HTR-8/SVneo (cell line): ENCODE measurements around the gene COG3.
A peak's percentile ranks its signal among the peaks of the same experiment; 100 is the strongest.

Experiments
- DNase-seq: peaks from one replicate; pipeline ENCODE4 v3.0.0; 2011; ENCODE audit warnings: low spot score, mixed read lengths; ENCODE audit not compliant: insufficient read length
- FAIRE-seq: peaks from 2 replicates; lab custom pipeline; 2011; peaks lifted over from hg19 to GRCh38; lab: Jason Lieb, UNC

Gene COG3

DNA sequence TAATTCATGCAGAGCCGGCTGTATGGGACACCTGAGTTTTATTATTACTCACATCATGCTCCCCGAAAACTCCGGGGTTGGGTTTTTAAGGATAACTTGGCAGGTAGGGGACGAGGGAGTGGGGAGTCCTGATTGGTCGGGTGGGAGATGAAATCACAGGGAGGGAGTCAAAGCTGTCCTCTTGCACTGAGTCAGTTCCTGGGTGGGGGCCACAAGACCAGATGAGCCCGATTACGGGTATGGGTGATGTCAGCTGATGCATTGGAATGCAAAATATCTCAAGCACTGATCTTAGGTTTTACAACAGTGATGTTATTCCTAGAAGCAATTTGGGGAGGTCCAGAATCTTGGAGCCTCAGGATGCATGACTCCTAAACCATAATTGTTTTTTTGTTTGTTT is 18.6 kb upstream of the COG3 start:
- no peak for FAIRE-seq

DNA sequence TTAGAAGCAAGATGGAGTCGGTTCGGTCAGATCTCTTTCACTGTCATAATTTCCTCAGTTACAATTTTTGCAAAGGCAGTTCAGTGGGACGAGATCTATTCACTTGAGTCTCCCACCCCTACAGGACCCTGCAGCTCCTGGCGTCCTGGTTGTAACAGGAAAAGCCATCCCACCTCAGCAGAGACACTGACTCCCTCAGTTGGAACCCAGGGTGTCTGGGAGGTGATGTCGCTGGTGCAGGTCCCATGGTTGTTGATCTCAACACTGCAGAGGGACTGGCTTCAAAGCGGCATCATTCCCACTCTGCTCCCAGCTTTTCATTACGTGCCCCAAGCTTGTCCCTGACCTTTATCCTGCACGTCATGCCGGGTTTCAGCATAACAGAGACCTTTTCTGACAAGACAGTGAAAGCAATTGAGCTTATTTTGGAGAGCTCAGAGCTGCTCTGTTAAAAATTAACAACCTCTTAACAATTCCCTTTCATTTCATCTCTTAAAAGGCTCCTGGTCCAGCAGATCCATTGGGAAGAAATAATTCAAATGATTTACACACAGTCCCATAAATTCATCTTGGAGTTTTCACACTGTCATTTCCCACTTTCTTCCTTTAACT is 17.6 kb upstream of the COG3 start:
- FAIRE-seq, result no peak
- DNase-seq, result no peak

More for the DNA sequence above, 18.6 kb upstream of the COG3 start:
- DNase-seq, result peak; percentile 13

- DNase-seq (no peak), FAIRE-seq (no peak)
Observed at GRCh38 chr13:45448965-45449559, 15.7 kb upstream of the COG3 start.

GRCh38 chr13:45451282-45451681 is 13.5 kb upstream of the COG3 start:
- DNase-seq, result no peak
- no peak for FAIRE-seq

DNA sequence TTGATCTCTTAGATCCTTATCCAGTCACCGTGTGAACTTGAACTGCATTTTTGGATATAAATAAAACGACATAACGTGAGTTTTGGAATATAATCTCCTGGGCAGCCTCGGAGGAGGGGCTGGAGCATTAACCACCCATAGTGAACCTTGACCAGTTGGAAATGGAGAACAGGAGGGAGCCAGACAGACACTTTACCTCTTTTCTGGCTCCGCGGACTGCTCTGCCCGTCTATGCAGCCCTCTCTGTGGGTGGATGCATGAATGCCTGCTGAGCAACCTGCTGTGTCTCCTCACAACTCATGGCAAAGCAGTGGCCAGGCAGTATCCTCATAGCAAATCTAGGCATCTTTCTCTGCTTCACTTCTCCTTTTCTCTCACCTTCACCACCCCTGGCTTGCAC is 10.5 kb upstream of the COG3 start:
- no peak for FAIRE-seq
- DNase-seq, result no peak

DNA sequence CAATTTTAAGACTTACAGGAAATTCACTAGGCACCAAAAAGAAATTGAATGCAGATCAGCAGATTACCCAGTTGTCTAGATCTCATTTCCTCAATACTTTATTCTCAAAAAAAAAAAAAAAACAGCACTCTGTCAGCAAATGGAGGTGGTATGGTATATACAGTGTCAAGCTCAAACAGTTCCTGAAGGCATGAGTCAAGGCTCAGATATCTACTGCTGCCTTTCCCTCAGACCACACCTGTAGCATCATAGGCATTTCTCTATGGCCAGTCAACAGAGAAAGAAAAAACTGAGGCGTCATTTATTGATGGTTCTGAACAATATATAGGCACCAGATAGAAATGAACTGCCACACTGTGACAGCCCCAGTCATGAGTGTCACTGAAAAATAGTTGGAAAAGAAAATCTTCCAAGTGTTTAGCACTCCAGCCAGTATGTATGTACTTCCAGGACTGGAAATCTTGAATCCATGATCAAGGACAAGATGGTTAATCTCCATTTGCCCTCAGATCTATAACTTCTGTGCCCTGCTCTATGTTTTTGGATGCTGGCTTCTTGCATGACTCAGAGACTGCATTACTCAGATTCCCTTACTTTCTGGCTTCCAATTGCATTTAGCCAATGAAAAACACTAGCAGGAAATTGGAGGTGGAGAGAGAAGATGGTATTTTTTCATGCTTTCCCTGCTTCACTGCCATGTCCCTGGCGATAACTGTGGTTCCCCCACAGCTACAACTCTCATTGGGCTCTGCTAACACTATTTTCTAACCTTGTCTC is 8.4 kb upstream of the COG3 start:
- FAIRE-seq, result no peak
- no peak for DNase-seq

DNA sequence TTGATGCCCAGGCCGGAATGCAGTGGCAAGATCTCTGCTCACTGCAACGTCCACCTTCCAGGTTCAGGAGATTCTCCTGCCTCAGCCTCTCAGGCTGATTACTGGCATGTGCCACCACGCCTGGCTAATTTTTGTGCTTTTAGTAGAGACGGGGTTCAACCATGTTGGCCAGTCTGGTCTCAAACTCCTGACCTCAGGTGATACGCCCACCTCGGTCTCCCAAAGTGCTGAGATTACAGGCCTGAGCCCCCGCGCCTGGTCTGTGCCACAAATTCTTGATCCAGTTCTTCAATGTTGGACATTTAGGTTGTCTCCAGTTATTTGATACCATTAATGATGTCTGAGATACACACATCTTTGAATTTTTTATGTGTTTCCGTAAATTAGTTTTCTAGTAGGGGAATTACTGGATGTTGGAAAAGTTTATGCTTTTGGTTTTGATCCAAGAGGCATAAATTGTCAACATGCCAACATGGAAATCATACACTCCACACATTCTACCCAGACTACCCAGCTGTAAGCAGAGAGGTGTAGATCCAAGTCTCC is 525 bp upstream of the COG3 start:
- DNase-seq, result no peak
- no peak for FAIRE-seq

- DNase-seq (no peak), FAIRE-seq (no peak)
Observed at GRCh38 chr13:45466359-45466758, 1.6 kb downstream of the COG3 start.

DNA sequence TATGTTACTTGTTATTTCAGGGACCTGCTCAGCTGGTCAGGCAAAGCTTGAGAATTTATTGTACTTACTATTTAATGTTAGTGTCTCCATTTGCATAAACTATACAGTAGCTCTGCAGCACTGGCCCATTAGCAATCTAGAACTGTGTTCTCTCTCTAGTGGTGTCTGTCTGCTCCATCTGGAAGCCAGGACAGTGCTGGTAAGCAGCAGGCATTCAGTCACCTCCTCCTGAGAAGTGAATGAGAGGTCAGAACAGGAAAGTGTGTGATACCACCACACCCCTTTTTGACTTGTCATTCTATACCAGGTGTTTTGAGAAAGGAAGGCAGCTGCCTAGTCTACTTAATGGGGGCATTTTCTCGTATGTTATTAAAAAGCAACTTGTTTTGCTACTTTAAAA is 3.9 kb downstream of the COG3 start:
- no peak for FAIRE-seq
- no peak for DNase-seq

DNA sequence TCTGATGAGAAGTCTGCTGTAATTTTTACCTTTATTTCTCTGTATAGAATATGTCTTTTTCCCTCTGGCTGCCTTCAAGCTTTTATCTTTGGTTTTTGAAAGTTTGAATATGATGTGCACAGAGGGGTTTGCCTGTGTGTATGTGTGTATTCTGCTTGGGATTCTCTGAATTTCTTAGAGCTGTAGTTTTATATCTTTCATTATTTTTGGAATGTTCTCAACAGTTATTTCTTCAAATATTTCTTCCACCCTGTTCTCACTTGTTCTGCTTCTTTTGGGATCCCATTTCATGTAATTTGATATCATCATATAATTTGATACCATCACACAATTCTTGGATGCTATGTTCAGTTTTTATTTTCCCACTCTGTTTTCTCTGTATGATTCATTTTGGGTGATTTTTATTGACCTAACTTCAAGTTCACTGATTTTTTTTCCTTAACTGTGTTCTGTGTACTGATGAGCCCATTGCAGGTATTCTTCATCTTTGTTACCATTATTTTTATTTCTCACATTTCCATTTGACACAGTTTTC is 7.5 kb downstream of the COG3 start:
- FAIRE-seq (no peak), DNase-seq (no peak)

DNA sequence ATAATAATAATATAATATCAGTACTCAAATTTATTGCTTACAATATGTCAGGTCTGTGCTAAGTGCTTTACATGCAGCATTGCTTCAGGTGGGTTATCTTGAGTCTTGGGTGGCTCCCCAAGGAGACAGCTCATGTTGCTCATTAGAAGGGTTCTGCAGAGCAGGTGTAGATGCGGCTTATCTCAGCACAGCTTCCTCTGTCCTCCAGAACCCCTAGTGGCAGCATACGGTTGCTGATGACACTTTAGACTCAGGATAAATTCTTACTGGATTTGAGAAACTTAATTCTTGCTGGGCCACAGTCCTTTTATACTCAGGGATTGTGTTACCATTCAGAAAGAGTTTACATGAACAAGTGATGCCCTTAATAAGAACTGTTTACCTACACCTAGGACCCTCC is 8.9 kb downstream of the COG3 start:
- DNase-seq (no peak), FAIRE-seq (no peak)

DNA sequence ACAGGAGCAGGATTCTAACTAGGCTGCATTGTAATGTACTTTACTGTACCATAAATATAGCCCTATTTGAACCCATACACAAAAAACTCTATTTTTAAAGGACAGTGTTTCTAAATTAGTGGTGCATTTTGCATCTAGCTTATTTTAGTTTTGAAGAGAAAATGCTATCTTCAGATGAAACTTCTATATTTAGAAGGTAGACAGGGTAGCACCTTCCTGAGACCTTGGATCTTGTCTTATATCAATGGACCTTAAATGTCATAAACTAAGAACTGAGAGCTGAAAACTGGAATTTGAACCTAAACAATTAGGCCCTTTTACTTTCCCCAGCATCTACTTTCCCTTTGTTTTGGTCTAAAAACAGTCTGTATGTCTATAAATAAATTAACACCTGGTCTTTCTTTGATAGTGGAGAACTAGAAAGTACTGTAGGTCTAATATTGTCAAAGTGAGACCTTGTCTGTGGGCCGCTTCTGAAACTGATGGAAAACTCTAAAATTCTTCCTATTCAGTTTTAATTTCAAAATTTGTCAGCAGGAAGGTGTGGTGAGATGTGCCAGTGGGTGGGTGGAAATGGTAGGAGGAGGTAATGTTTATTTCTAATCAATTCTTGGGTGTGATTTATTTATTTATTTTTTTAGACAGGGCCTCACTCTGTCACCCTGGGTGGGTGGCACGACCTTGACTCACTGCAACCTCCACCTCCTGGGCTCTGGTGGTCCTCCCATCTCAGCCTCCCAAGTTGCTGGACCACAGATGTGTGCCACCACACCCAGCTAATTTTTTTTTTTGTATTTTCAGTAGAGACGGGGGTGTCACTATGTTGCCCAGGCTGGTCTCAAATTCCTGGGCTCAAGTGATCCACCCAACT is 10.1 kb downstream of the COG3 start:
- no peak for DNase-seq
- FAIRE-seq, result no peak

GRCh38 chr13:45479661-45480060 is 14.9 kb downstream of the COG3 start:
- DNase-seq (no peak), FAIRE-seq (no peak)

DNA sequence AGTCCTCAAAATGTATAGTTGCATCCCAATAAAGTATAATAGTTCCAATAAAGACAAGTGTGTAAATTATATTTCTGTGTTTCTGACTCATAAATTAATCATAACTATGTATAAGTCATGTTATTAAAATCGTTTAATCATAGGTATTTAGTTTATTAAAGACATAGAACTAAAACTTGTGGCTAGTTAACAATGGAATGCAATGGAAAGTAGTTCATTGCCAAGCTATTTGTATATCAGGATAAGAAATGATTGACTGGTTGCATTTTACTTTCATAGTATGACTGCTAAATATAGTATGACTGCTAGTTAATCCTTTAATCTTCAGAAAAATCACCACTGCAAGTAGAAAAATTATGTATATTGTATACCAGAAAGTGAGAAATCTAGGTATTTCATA is 16.9 kb downstream of the COG3 start:
- FAIRE-seq, result no peak
- DNase-seq, result no peak

- FAIRE-seq, result no peak
- DNase-seq, result peak; percentile 19
Observed at GRCh38 chr13:45482571-45483173, 17.9 kb downstream of the COG3 start.

- FAIRE-seq, result no peak
- no peak for DNase-seq
Observed at GRCh38 chr13:45487604-45488003, 22.9 kb downstream of the COG3 start.

DNA sequence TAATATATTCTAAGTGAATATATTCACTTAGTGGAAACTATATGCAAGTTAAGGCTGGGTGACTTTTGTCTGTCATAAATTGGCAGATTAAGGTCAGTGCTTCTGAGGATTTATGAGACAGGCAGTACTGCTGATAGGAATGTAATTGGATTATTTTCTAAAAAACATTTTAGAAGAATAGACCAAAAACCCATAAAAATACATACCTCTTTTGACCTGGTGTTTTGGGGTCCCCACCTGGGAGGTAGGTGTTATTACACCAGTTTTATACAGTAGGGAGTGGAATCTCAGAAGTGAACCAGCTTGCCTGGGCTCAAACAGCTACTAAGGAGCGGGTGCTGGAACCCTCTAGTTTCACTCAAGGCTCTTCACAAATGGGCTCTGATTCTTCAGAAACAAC is 25.3 kb downstream of the COG3 start:
- DNase-seq, result no peak
- no peak for FAIRE-seq

- DNase-seq, result no peak
- FAIRE-seq, result no peak
Observed at GRCh38 chr13:45492538-45492937, 27.8 kb downstream of the COG3 start.

DNA sequence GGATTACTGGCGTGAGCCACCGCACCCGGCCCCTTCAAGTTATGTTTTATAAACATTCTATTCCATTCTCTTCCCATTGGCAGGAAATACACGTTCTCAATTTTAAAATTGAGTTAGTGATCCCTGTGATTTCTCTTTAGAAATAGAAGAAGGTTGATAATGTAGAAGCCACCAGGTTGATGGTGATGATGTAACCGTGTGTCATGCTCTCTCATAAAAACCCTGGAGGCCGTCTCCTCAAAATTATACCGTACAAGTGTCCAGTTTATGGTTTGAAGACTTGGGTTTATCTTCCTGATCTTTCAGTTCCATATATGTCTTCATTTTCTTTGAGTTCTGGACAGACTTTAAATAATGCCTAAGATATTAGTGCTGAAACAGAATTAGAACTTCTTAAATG is 32.2 kb downstream of the COG3 start:
- DNase-seq (no peak), FAIRE-seq (no peak)
